Transverse colon (tissue), 4 donors: ENCODE results near the gene KLF14. TPM values are rescaled to one million over a fixed set of nuclear protein-coding genes. Genes with fewer than 3 reads are reported as not detected.

Source experiments
- DNase-seq: peaks from one replicate; pipeline ENCODE4 v3.0.0-alpha.2; 2019
- H3K27ac ChIP-seq, 4 donors: fragments of 200-600 bp; sonication (generic); 2 replicates each; pipeline ENCODE4 v1.5.1; 2016 to 2018; ENCODE audit warnings: inconsistent platforms in 4 of 4
- H3K27me3 ChIP-seq: fragments of 200-600 bp; sonication (generic); 2 replicates; pipeline ENCODE4 v1.5.1; 2017; ENCODE audit warnings: inconsistent platforms
- H3K36me3 ChIP-seq, 4 donors: fragments of 200-600 bp; sonication (generic); 2 replicates each; pipeline ENCODE4 v1.5.1; 2017 to 2019; ENCODE audit warnings: inconsistent platforms in 4 of 4
- H3K4me1 ChIP-seq, 4 donors: fragments of 200-600 bp; sonication (generic); 2 replicates each; pipeline ENCODE4 v1.5.1; 2017 to 2020; ENCODE audit warnings: inconsistent platforms in 4 of 4
- H3K4me3 ChIP-seq, 4 donors: fragments of 200-600 bp; sonication (generic); 1 replicate in 1 of 4; 2 replicates in 3 of 4; pipeline versions ENCODE4 v1.5.1 to v1.6.1; 2017 to 2019; ENCODE audit warnings: inconsistent platforms in 4 of 4
- H3K9me3 ChIP-seq, 2 donors: fragments of 200-600 bp; sonication (generic); 2 replicates each; pipeline ENCODE4 v1.5.1; 2017 to 2019; ENCODE audit warnings: inconsistent platforms in 2 of 2
- CTCF ChIP-seq, 5 experiments: fragments of 200-600 bp in 3 of 5; fragments of 450-650 bp in 2 of 5; sonication (generic) in 3 of 5; IDR thresholded peaks; 1 replicate in 2 of 5; 2 replicates in 3 of 5; pipeline ENCODE4 v1.5.1; 2016 to 2017; ENCODE audit warnings: antibody characterized with exemption in 5 of 5, inconsistent platforms in 3 of 5, mild to moderate bottlenecking in 2 of 5, moderate library complexity in 1 of 5
- EP300 ChIP-seq: sonication (generic); formaldehyde crosslinking; IDR thresholded peaks from one replicate; pipeline ENCODE4 v1.6.1; 2017; ENCODE audit warnings: antibody characterized with exemption, low read depth
- POLR2A ChIP-seq: fragments of 450-650 bp; IDR thresholded peaks from one replicate; pipeline ENCODE4 v1.6.1; 2016; ENCODE audit warnings: antibody characterized with exemption, mild to moderate bottlenecking, moderate library complexity
- POLR2AphosphoS5 ChIP-seq, 3 donors: sonication (generic); formaldehyde crosslinking; IDR thresholded peaks; one replicate each; pipeline ENCODE4 v1.6.1; 2016; ENCODE audit warnings: antibody characterized with exemption in 3 of 3
- WGBS, 2 donors: methylation state at CpG; one replicate each; pipeline ENCODE4 v1.1.5; 2018; ENCODE audit warnings: low coverage in 1 of 2; 5-methylcytosine and 5-hydroxymethylcytosine counted together
- in situ Hi-C, 4 donors: fragments of 200-750 bp; cut with MboI; loops; one replicate each; pipeline versions ENCODE4 v1.15.0 to v1.15.1; 2017; ENCODE audit warnings: low sequenced_read_pairs in 3 of 4, low pct_ligation_motif_present in 1 of 4, low pct_unique_long_range_greater_than_20kb in 1 of 4
- intact Hi-C: fragments of 100-400 bp; cut with DNase I; formaldehyde crosslinking; loops from one replicate; pipeline ENCODE4 v1.15.1; 2023; ENCODE audit warnings: low total_unique reads
- total RNA-seq, 4 donors: library from RNA; depleted of rRNA; stranded (reverse); fragments of >200 nt; gene quantifications; one replicate each; pipeline ENCODE4 v1.1.0, GENCODE V29; 2016

Gene KLF14
- total RNA-seq, 4 donors from 2014 or later, result 3.0 TPM; not detected in 3

DNA sequence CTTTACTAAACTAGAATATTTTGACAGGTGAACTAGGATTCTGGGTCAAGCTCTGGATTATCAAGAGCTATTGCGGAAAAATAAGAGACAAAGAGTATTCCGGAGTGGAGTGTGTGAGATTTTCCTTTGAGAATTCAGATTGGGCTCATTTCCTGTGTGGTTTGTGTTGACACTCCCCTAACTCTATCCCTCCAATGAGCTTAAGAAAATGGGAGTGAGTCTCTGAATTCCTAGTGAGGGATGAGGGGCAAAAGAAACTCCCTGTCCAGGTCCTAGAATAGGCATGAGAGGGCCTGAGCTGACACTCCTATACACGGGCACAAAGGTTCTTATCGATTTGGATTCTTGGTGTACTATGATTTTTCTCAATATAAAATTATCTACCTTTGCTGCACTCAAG is 10.2 kb downstream of the KLF14 start:
- Histone ChIP-seq H3K27ac (no peak overlapping the region), H3K4me1 (no peaks in the 10 kb centered on the region), H3K36me3 (no peaks in the 10 kb centered on the region), H3K27me3 (peaks cover 43% of the 10 kb centered on the region), H3K9me3 (no peaks in the 10 kb centered on the region), H3K4me3 (no peak overlapping the region)
- TF ChIP-seq POLR2AphosphoS5 (IDR thresholded peaks at IDR 0.05), result no peak
- no peak for TF ChIP-seq EP300
- TF ChIP-seq POLR2A, result no peak
- TF ChIP-seq CTCF (IDR thresholded peaks at IDR 0.05), result no peak
- intact Hi-C loops, result no loop called here
- in situ Hi-C loops, result loop anchor here in 2 of 4 donors (25.0 kb wide), 1 partner anchor 486 kb away; no protein-coding TSS in a partner anchor
- 82% methylated on average over 4 of the region's 4 CpGs for WGBS, 2 donors
- DNase-seq, result no peak

DNA sequence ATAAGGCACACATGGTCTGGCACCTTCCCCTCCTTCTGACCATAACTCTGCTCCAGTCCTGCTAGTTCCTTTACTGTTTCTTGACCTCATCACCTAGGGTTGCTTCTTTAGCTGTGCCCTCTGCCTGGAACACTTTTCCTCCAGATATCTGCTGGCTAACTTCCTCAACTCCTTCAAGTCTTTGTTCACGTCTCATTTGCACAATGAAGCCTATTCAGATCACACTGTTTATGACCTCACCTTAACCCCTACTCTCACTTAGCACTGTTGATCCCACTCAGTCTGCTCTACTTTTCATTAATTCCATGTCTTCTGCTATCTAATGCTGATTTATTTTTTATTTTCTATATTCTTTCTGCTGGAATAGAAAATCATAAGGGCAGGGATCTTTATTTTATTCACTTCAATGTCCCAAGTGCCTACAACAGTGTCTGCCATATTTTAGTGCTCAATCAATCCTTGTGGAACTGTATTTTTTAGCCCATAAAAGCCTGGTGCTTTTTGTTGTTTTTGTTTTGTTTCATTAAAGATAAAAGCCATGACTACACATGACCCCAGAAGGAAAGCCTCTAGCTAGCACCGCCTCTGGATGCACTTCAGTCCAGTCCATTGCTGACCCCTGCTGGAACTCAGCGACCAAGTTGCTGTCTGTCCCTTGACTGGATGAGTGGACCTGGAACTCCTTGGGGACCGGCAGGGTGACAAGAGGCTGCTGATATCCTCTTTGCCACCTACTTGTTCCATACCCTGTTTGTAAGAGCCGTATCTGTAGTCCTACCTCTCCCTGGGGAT is 12.3 kb downstream of the KLF14 start:
- H3K27ac ChIP-seq, result no peak overlapping the region
- no peaks in the 10 kb centered on the region for H3K9me3 ChIP-seq
- intact Hi-C loops (no loop called here), in situ Hi-C loops (loop anchor here in 2 of 4 donors (25.0 kb wide), 1 partner anchor 484 kb away; no protein-coding TSS in a partner anchor)
- H3K27me3 ChIP-seq, result peaks cover 24% of the 10 kb centered on the region
- TF ChIP-seq EP300 (no peak), POLR2A (no peak), CTCF (IDR thresholded peaks at IDR 0.05) (peak; percentile 32 to 46 (median 37)), POLR2AphosphoS5 (IDR thresholded peaks at IDR 0.05) (no peak)
- WGBS, 2 donors, result 20 to 25% methylated on average over 2 to 5 of the region's 5 CpGs
- H3K4me3 ChIP-seq, result no peak overlapping the region
- H3K36me3 ChIP-seq, result no peaks in the 10 kb centered on the region
- DNase-seq, result peak; percentile 55
- H3K4me1 ChIP-seq, result no peaks in the 10 kb centered on the region

DNA sequence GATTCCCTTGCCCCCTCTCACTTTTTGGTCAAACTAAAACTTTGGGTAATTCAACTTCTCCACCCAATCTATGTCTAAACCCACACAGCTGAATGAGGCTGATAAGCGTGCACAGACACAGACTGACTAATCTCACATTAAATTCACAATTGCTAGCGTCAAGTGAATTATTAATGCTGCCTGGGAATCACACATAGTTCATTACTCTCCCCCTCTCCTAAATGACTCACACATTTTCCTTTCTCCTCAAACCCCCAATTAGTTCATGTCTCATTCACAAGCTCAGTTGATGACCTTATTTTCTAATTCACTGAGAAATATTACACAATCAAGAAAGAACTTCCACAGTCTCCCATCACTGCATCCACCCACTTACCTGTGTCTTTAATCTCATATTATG is 14.5 kb downstream of the KLF14 start:
- Histone ChIP-seq H3K4me1 (no peaks in the 10 kb centered on the region), H3K4me3 (no peak overlapping the region), H3K27ac (no peak overlapping the region), H3K9me3 (no peaks in the 10 kb centered on the region), H3K27me3 (peaks cover 24% of the 10 kb centered on the region), H3K36me3 (no peaks in the 10 kb centered on the region)
- in situ Hi-C loops, result loop anchor here in 2 of 4 donors (25.0 kb wide), 1 partner anchor 482 kb away; no protein-coding TSS in a partner anchor
- 54 to 79% methylated on average over 2 of the region's 2 CpGs for WGBS, 2 donors
- TF ChIP-seq CTCF (IDR thresholded peaks at IDR 0.05), result no peak
- TF ChIP-seq POLR2AphosphoS5 (IDR thresholded peaks at IDR 0.05), result no peak
- TF ChIP-seq POLR2A, result no peak
- no peak for TF ChIP-seq EP300
- intact Hi-C loops, result no loop called here
- DNase-seq, result no peak

GRCh38 chr7:130712416-130712815 is 21.6 kb downstream of the KLF14 start:
- 30% methylated on average over 3 of the region's 3 CpGs; no CpG with 5 or more reads in 1 of the 2 donors for WGBS, 2 donors
- Histone ChIP-seq H3K36me3 (no peaks in the 10 kb centered on the region), H3K27ac (no peak overlapping the region), H3K27me3 (no peaks in the 10 kb centered on the region), H3K9me3 (no peaks in the 10 kb centered on the region), H3K4me1 (no peaks in the 10 kb centered on the region), H3K4me3 (no peak overlapping the region)
- in situ Hi-C loops (loop anchor here in 2 of 4 donors (25.0 kb wide), 1 partner anchor 475 kb away; no protein-coding TSS in a partner anchor), intact Hi-C loops (no loop called here)
- no peak for DNase-seq
- TF ChIP-seq POLR2AphosphoS5 (IDR thresholded peaks at IDR 0.05) (no peak), EP300 (no peak), POLR2A (no peak), CTCF (IDR thresholded peaks at IDR 0.05) (no peak)
